ENCODE measurements around the gene OSTF1.

OSTF1 gene

DNA sequence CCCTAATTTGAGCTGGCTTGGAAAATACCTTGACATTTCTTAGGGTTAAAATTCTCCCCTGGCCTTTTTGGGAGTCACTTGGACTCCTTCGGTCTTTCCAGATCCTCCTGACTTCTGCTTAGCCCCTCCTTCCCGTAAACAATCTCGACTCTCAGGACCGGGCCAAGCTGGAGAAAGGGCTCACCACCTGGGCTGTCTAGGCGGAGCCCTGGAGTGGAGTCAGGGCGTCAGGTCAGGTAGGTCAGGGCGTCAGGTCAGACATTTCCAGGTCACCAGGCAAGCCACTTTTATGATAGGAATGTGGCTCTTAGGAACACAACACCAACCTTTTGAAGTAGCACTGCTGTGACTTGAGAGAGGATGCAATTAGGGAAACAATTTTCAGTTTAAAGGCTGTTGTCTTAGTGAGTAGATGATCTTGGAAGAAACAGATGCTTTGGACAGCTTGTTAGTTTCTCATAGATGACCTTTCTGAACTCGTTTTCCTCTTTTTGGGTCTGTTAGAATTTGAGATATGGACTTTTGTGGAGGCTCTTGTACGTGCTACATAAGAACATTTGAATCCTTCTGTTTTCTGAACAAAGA is 12.8 kb downstream of the OSTF1 start:
- Histone ChIP-seq H3K27me3 (no peaks in the 10 kb centered on the region), H3K9me3 (no peaks in the 10 kb centered on the region), H3K4me1 (no peaks in the 10 kb centered on the region), H3K4me3 (ENCODE audit: low read depth, low read length) (no peak overlapping the region), H3K36me3 (no peaks in the 10 kb centered on the region)
- TF ChIP-seq, protein P1, sequence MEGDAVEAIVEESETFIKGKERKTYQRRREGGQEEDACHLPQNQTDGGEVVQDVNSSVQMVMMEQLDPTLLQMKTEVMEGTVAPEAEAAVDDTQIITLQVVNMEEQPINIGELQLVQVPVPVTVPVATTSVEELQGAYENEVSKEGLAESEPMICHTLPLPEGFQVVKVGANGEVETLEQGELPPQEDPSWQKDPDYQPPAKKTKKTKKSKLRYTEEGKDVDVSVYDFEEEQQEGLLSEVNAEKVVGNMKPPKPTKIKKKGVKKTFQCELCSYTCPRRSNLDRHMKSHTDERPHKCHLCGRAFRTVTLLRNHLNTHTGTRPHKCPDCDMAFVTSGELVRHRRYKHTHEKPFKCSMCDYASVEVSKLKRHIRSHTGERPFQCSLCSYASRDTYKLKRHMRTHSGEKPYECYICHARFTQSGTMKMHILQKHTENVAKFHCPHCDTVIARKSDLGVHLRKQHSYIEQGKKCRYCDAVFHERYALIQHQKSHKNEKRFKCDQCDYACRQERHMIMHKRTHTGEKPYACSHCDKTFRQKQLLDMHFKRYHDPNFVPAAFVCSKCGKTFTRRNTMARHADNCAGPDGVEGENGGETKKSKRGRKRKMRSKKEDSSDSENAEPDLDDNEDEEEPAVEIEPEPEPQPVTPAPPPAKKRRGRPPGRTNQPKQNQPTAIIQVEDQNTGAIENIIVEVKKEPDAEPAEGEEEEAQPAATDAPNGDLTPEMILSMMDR (IDR thresholded peaks at IDR 0.05; ENCODE audit: low read depth, low read length) = no peak
- no peak for DNase-seq

DNA sequence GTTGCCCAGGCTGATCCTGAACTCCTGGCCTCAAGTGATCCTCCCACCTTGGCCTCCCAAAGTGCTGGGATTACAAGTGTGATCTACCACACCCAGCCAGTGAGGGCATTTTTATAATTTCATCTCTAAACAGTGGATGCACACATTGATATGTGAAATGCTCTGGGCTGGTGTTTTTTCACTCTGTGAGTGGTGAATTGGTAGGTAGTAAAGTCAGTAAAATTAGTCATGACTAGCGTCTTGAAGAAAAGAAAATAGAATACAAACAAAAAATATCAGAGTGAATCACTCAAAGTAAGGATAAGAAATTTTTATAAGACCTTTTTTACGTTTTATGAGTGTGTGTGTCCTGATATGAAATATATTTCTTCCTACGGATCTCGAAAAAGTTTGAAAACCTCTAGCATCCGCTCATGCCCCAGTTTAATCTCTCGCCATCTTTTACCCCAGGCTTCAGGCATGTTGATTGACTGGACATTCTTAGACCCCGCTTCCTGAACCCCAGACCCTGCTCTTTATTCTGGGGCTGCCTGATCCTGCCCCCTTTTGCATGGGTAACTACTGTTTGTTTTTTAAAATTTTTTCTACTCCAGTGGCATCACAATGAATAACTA is 14.0 kb downstream of the OSTF1 start:
- Histone ChIP-seq H3K9me3 (no peaks in the 10 kb centered on the region), H3K36me3 (no peaks in the 10 kb centered on the region), H3K27me3 (no peaks in the 10 kb centered on the region), H3K4me3 (ENCODE audit: low read depth, low read length) (no peak overlapping the region), H3K4me1 (no peaks in the 10 kb centered on the region)
- TF ChIP-seq, protein P1 (IDR thresholded peaks at IDR 0.05; ENCODE audit: low read depth, low read length) = no peak
- DNase-seq = no peak

DNA sequence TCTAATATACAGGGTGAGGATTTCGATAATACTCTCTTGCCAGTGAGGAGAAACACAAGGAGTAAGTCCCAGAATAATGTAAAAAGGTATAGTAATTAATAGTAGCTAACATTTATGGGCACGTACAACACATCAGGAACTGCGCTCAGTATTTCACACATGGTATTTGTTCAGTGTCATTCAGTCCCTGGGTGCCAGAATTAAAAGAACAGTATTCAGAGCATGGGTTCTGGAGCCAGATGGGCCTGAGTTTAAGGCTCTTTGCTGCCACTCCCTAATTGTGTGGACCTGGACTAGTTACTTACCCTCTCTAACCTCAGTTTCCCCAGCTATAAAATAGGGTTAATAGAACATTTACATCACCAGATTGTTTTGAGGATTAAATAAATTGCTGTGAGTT is 16.3 kb downstream of the OSTF1 start:
- TF ChIP-seq, protein P1 (IDR thresholded peaks at IDR 0.05; ENCODE audit: low read depth, low read length) = no peak
- H3K4me3 ChIP-seq (ENCODE audit: low read depth, low read length) = no peak overlapping the region
- no peaks in the 10 kb centered on the region for H3K36me3 ChIP-seq
- no peak for DNase-seq
- H3K27me3 ChIP-seq = no peaks in the 10 kb centered on the region
- H3K4me1 ChIP-seq = no peaks in the 10 kb centered on the region
- no peaks in the 10 kb centered on the region for H3K9me3 ChIP-seq

DNA sequence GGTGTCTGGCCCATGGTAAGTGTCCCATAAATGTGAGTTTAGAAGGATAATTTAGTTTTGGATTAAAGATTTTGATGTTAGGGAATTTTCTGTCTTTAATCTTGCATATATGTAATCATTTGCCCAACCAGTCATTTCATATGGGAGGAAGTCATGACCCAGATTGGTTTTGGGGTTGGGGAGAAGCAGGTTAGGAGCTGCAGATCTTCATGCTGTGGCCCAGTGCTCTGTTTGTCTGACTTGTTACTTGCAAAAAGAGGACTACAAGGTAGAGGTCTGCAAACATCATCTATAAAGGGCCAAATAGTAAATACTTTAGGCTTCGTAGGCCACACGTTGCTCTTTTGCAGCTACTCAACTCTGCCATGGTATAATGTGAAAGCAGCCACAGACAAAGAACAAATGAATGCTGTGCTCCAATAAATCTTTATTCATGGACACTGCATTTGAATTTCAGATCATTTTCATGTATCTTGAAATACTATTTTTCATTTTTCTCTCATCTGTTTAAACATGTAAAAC is 16.8 kb downstream of the OSTF1 start:
- Histone ChIP-seq H3K36me3 (no peaks in the 10 kb centered on the region), H3K4me1 (no peaks in the 10 kb centered on the region), H3K27me3 (no peaks in the 10 kb centered on the region), H3K9me3 (no peaks in the 10 kb centered on the region), H3K4me3 (ENCODE audit: low read depth, low read length) (no peak overlapping the region)
- TF ChIP-seq, protein P1 (IDR thresholded peaks at IDR 0.05; ENCODE audit: low read depth, low read length) = no peak
- DNase-seq = no peak

DNA sequence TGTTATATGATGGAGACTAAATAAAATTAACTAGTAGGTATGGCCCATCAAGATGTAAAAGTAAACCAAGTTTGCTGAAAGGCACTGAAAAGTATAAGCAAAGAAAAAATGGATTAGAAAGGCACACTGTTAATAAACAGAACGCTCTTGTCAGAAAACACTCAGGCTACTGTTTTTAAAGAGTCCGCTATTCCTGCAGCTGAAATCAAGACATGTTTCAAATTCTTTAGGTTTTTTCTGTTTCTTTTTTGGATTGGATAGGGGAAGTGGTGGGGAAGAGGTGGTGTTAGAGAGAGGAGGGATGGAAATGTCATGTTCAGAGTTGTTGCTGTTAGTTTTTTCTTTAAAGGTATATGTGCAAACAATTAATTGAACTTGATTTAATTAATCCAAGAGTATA is 17.5 kb downstream of the OSTF1 start:
- no peaks in the 10 kb centered on the region for H3K27me3 ChIP-seq
- TF ChIP-seq, protein P1 (IDR thresholded peaks at IDR 0.05; ENCODE audit: low read depth, low read length) = no peak
- H3K4me1 ChIP-seq = no peaks in the 10 kb centered on the region
- H3K9me3 ChIP-seq = no peaks in the 10 kb centered on the region
- DNase-seq = no peak
- H3K4me3 ChIP-seq (ENCODE audit: low read depth, low read length) = no peak overlapping the region
- no peaks in the 10 kb centered on the region for H3K36me3 ChIP-seq

DNA sequence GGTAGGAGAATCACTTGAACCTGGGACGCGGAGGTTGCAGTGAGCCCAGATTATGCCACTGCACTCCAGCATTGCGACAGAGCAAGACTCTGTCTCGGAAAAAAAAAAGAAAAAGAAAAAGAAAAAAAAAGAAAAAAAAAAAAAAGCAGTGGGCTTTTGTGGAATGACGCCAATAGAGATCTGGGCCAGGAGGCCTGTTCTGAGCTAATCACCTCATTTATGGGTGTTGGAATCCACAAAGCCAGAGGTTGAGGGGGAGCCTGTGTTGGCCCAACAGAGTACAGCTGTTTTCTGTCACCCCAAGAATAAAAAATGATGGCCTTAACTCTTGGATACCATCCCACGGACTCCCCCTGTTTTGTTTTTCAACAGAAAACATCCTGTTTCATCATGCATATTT is 18.5 kb downstream of the OSTF1 start:
- Histone ChIP-seq H3K4me1 (no peaks in the 10 kb centered on the region), H3K4me3 (ENCODE audit: low read depth, low read length) (no peak overlapping the region), H3K36me3 (no peaks in the 10 kb centered on the region), H3K27me3 (no peaks in the 10 kb centered on the region), H3K9me3 (no peaks in the 10 kb centered on the region)
- no peak for DNase-seq
- TF ChIP-seq, protein P1 (IDR thresholded peaks at IDR 0.05; ENCODE audit: low read depth, low read length) = no peak
